Neural progenitor cell (in vitro differentiated cells): ENCODE results near the gene TTC27. TPM values are rescaled to one million over a fixed set of nuclear protein-coding genes. Genes with fewer than 3 reads are reported as not detected.

Experiments used
- DNase-seq: peaks from one replicate; pipeline ENCODE4 v3.0.0-alpha.2; 2016; ENCODE audit warnings: low spot score
- H2AFZ ChIP-seq: fragments of 200-600 bp; sonication (generic); replicated peaks from 2 replicates; pipeline ENCODE4 v1.6.1; 2016; ENCODE audit warnings: antibody characterized with exemption
- H3F3A ChIP-seq: fragments of 200-600 bp; sonication (generic); 2 replicates; pipeline ENCODE4 v1.6.1; 2016; ENCODE audit warnings: antibody characterized with exemption, low read depth
- H3K27ac ChIP-seq: fragments of 200-600 bp; sonication (generic); 2 replicates; pipeline ENCODE4 v1.5.1; 2016; ENCODE audit warnings: mild to moderate bottlenecking
- H3K27me3 ChIP-seq: fragments of 200-600 bp; sonication (generic); 2 replicates; pipeline ENCODE4 v1.6.1; 2016; ENCODE audit warnings: mild to moderate bottlenecking, moderate library complexity
- H3K36me3 ChIP-seq: fragments of 200-600 bp; sonication (generic); 2 replicates; pipeline ENCODE4 v1.5.1; 2016
- H3K4me1 ChIP-seq: fragments of 200-600 bp; sonication (generic); 2 replicates; pipeline ENCODE4 v1.6.1; 2016; ENCODE audit warnings: mixed run types
- H3K4me2 ChIP-seq: fragments of 200-600 bp; sonication (generic); 2 replicates; pipeline ENCODE4 v1.6.1; 2016
- H3K4me3 ChIP-seq: fragments of 200-600 bp; sonication (generic); 2 replicates; pipeline ENCODE4 v1.5.1; 2016
- H3K79me2 ChIP-seq: fragments of 200-600 bp; sonication (generic); 2 replicates; pipeline ENCODE4 v1.6.1; 2016; ENCODE audit warnings: low read depth
- H3K9ac ChIP-seq: fragments of 200-600 bp; sonication (generic); 2 replicates; pipeline ENCODE4 v1.6.1; 2016
- H3K9me3 ChIP-seq: fragments of 200-600 bp; sonication (generic); 2 replicates; pipeline ENCODE4 v1.5.1; 2016; ENCODE audit warnings: low read depth
- H4K20me1 ChIP-seq: fragments of 200-600 bp; sonication (generic); 2 replicates; pipeline ENCODE4 v1.6.1; 2016; ENCODE audit warnings: low read depth
- H3K27ac Mint-ChIP-seq: 3 replicates; pipeline ENCODE4 v1.8.0; 2021; ENCODE audit warnings: mixed read lengths
- H3K27me3 Mint-ChIP-seq: 2 replicates; pipeline ENCODE4 v1.8.0; 2022; ENCODE audit warnings: low read depth, mild to moderate bottlenecking, inconsistent platforms, moderate library complexity, mixed read lengths; ENCODE audit not compliant: insufficient read depth
- H3K36me3 Mint-ChIP-seq: 3 replicates; pipeline ENCODE4 v1.8.0; 2021; ENCODE audit warnings: mixed read lengths
- H3K4me1 Mint-ChIP-seq: 3 replicates; pipeline ENCODE4 v1.8.0; 2021; ENCODE audit warnings: mixed read lengths
- H3K4me3 Mint-ChIP-seq: 3 replicates; pipeline ENCODE4 v1.8.0; 2021; ENCODE audit warnings: mild to moderate bottlenecking, moderate library complexity, mixed read lengths
- H3K9me3 Mint-ChIP-seq: 3 replicates; pipeline ENCODE4 v1.8.0; 2020; ENCODE audit warnings: mixed read lengths
- CTCF ChIP-seq: fragments of 200-600 bp; sonication (generic); IDR thresholded peaks from 2 replicates; pipeline ENCODE4 v1.5.1; 2017; ENCODE audit warnings: antibody characterized with exemption, mild to moderate bottlenecking
- EZH2 ChIP-seq: fragments of 200-600 bp; sonication (generic); IDR thresholded peaks from 2 replicates; pipeline ENCODE4 v1.6.1; 2017; ENCODE audit warnings: antibody characterized with exemption, mild to moderate bottlenecking, moderate library complexity
- EZH2phosphoT487 ChIP-seq: fragments of 200-600 bp; sonication (generic); IDR thresholded peaks from 2 replicates; pipeline ENCODE4 v1.6.1; 2017; ENCODE audit warnings: antibody characterized with exemption
- total RNA-seq: library from RNA; depleted of rRNA; stranded (reverse); fragments of >200 nt; gene quantifications from 2 replicates; pipeline ENCODE4 v1.2.3, GENCODE V29; 2015; ENCODE audit warnings: low replicate concordance

The TTC27 gene
- total RNA-seq, 1 donor from 2014 or later = 32.5 TPM

- Histone ChIP-seq H4K20me1 (no peaks in the 10 kb centered on the region), H3K9ac (no peak overlapping the region), H3K4me2 (no peak overlapping the region), H2AFZ (no peak overlapping the region), H3K36me3 (no peaks in the 10 kb centered on the region), H3K27me3 (no peaks in the 10 kb centered on the region), H3K27ac (no peak overlapping the region), H3K79me2 (no peaks in the 10 kb centered on the region), H3K9me3 (no peaks in the 10 kb centered on the region), H3F3A (no peaks in the 10 kb centered on the region), H3K4me3 (no peak overlapping the region), H3K4me1 (peaks cover 3% of the 10 kb centered on the region)
- DNase-seq = no peak
- Mint-ChIP-seq H3K4me1 (no peaks in the 10 kb centered on the region), H3K36me3 (peaks cover 4% of the 10 kb centered on the region), H3K27me3 (no peaks in the 10 kb centered on the region), H3K4me3 (no peak overlapping the region), H3K27ac (no peak overlapping the region), H3K9me3 (peaks cover 6% of the 10 kb centered on the region)
- TF ChIP-seq CTCF (no peak), EZH2 (no peak), EZH2phosphoT487 (no peak)
These were observed 127.8 kb downstream of the TTC27 start for GRCh38 chr2:32755666-32756065.

- Histone ChIP-seq H2AFZ (no peak overlapping the region), H3K36me3 (no peaks in the 10 kb centered on the region), H3K4me1 (peaks cover 8% of the 10 kb centered on the region), H3F3A (no peaks in the 10 kb centered on the region), H4K20me1 (no peaks in the 10 kb centered on the region), H3K4me2 (no peak overlapping the region), H3K79me2 (no peaks in the 10 kb centered on the region), H3K9me3 (no peaks in the 10 kb centered on the region), H3K27ac (no peak overlapping the region), H3K9ac (no peak overlapping the region), H3K27me3 (no peaks in the 10 kb centered on the region), H3K4me3 (no peak overlapping the region)
- DNase-seq = no peak
- Mint-ChIP-seq H3K9me3 (peaks cover 6% of the 10 kb centered on the region), H3K36me3 (peaks cover 4% of the 10 kb centered on the region), H3K4me1 (no peaks in the 10 kb centered on the region), H3K27ac (no peak overlapping the region), H3K4me3 (no peak overlapping the region), H3K27me3 (no peaks in the 10 kb centered on the region)
- no peak for TF ChIP-seq CTCF
- no peak for TF ChIP-seq EZH2
- TF ChIP-seq EZH2phosphoT487 = no peak
These were observed 128.4 kb downstream of the TTC27 start for GRCh38 chr2:32756074-32756727.

- H3K4me1 ChIP-seq = peaks cover 10% of the 10 kb centered on the region
- H3K79me2 ChIP-seq = no peaks in the 10 kb centered on the region
- H3K9ac ChIP-seq = no peak overlapping the region
- no peak for TF ChIP-seq CTCF
- TF ChIP-seq EZH2phosphoT487 = no peak
- no peak for TF ChIP-seq EZH2
- no peak overlapping the region for H2AFZ ChIP-seq
- Mint-ChIP-seq H3K27me3 (no peaks in the 10 kb centered on the region), H3K4me1 (no peaks in the 10 kb centered on the region), H3K4me3 (no peak overlapping the region), H3K36me3 (no peaks in the 10 kb centered on the region), H3K9me3 (peaks cover 6% of the 10 kb centered on the region), H3K27ac (no peak overlapping the region)
- H3K27me3 ChIP-seq = no peaks in the 10 kb centered on the region
- H3K4me3 ChIP-seq = no peak overlapping the region
- H3K27ac ChIP-seq = no peak overlapping the region
- H3K36me3 ChIP-seq = no peaks in the 10 kb centered on the region
- H3K9me3 ChIP-seq = no peaks in the 10 kb centered on the region
- no peaks in the 10 kb centered on the region for H3F3A ChIP-seq
- no peak overlapping the region for H3K4me2 ChIP-seq
- H4K20me1 ChIP-seq = no peaks in the 10 kb centered on the region
- no peak for DNase-seq
These were observed 130.4 kb downstream of the TTC27 start for GRCh38 chr2:32758232-32758631.
